BLaER1 treated with 17β-estradiol and CSF1 and Interleukin-3, amounts not matched to agents 10 nM and 100 nM (cell line): ENCODE measurements around the gene PLEK2.

ENCODE experiments used
- H3K27ac ChIP-seq, 11 experiments: shearing (Covaris generic); formaldehyde crosslinking; 2 replicates each; pipeline ENCODE4 v1.8.1; 2022
- H3K27me3 ChIP-seq, 11 experiments: shearing (Covaris generic); formaldehyde crosslinking; 2 replicates each; pipeline ENCODE4 v1.8.1; 2022
- H3K36me3 ChIP-seq, 11 experiments: shearing (Covaris generic); formaldehyde crosslinking; 2 replicates each; pipeline ENCODE4 v1.8.1; 2022
- H3K4me1 ChIP-seq, 10 experiments: shearing (Covaris generic); formaldehyde crosslinking; 2 replicates each; pipeline ENCODE4 v1.8.1; 2022
- H3K4me2 ChIP-seq, 11 experiments: shearing (Covaris generic); formaldehyde crosslinking; 2 replicates each; pipeline ENCODE4 v1.8.1; 2022
- H3K4me3 ChIP-seq, 10 experiments: shearing (Covaris generic); formaldehyde crosslinking; 2 replicates each; pipeline ENCODE4 v1.8.1; 2022
- H3K9ac ChIP-seq, 11 experiments: shearing (Covaris generic); formaldehyde crosslinking; 2 replicates each; pipeline ENCODE4 v1.8.1; 2022
- H3K9me3 ChIP-seq, 11 experiments: shearing (Covaris generic); formaldehyde crosslinking; replicated peaks in 1 of 11; 2 replicates each; pipeline ENCODE4 v1.8.1; 2022
- H4K20me1 ChIP-seq, 11 experiments: shearing (Covaris generic); formaldehyde crosslinking; 2 replicates each; pipeline ENCODE4 v1.8.1; 2022
- Cebpa-rat ChIP-seq, 11 experiments: shearing (Covaris generic); IDR thresholded peaks; 2 replicates each; pipeline ENCODE4 v1.8.1; 2022

The PLEK2 gene

GRCh38 chr14:67432050-67432564 is 20.1 kb upstream of the PLEK2 start:
- Histone ChIP-seq H3K4me1 (peaks cover 0 to 15% (median 10%) of the 10 kb centered on the region in 10 experiments; a peak in 15 of 20 replicates), H4K20me1 (no peaks in the 10 kb centered on the region), H3K27me3 (peaks cover 0 to 10% (median 0%) of the 10 kb centered on the region in 11 experiments; a peak in 2 of 22 replicates), H3K27ac (no peak overlapping the region), H3K36me3 (no peaks in the 10 kb centered on the region), H3K9ac (no peak overlapping the region), H3K9me3 (no peaks in the 10 kb centered on the region), H3K4me2 (no peak overlapping the region), H3K4me3 (no peak overlapping the region)
- no peak for TF ChIP-seq Cebpa-rat (IDR thresholded peaks at IDR 0.05)

GRCh38 chr14:67429510-67430205 is 17.7 kb upstream of the PLEK2 start:
- Histone ChIP-seq H3K9me3 (no peaks in the 10 kb centered on the region), H3K27ac (no peak overlapping the region), H3K4me3 (no peak overlapping the region), H3K4me2 (peak overlapping the region in 1 of 11 experiments; percentile 58; a peak in 1 of 22 replicates), H4K20me1 (no peaks in the 10 kb centered on the region), H3K27me3 (peaks cover 0 to 10% (median 0%) of the 10 kb centered on the region in 11 experiments; a peak in 2 of 22 replicates), H3K4me1 (peaks cover 5 to 18% (median 12%) of the 10 kb centered on the region in 10 experiments), H3K36me3 (no peaks in the 10 kb centered on the region), H3K9ac (no peak overlapping the region)
- no peak for TF ChIP-seq Cebpa-rat (IDR thresholded peaks at IDR 0.05)

GRCh38 chr14:67428501-67429031 is 16.6 kb upstream of the PLEK2 start:
- Histone ChIP-seq H3K27ac (no peak overlapping the region), H3K4me1 (peaks cover 12 to 29% (median 22%) of the 10 kb centered on the region in 10 experiments), H3K27me3 (peaks cover 0 to 10% (median 0%) of the 10 kb centered on the region in 11 experiments; a peak in 2 of 22 replicates), H3K36me3 (no peaks in the 10 kb centered on the region), H3K4me2 (no peak overlapping the region), H3K4me3 (no peak overlapping the region), H3K9ac (no peak overlapping the region), H4K20me1 (0 out of 22 replicates have a peak, but pooled peaks cover 0 to under 1% (median 0%) of the 10 kb centered on the region in 11 experiments), H3K9me3 (no peaks in the 10 kb centered on the region)
- no peak for TF ChIP-seq Cebpa-rat (IDR thresholded peaks at IDR 0.05)

- peak overlapping the region; percentile 23 to 70 (median 51); a peak in 19 of 22 replicates for H3K4me2 ChIP-seq
Measured at GRCh38 chr14:67426983-67427606, 15.1 kb upstream of the PLEK2 start.

DNA sequence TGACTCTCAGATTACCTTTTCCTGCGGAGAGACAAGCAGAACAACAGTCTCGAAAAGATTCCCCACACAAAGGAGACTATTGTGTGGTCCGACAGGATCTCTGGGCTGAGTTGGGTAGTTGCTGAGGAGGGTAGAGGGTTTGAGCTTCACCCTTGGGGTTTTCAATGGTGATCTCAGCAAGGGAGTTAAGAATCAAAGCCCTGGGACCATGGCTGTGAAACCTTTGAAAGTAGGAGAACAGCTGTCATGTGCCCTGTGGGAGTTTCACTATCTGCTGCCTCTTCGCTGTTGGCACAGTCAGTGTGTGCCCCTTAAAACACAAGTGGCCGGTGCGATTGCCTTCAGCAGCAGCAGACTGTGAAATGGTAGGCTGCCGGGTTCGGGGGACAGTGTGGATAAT is 14.2 kb upstream of the PLEK2 start:
- no peak overlapping the region for H3K27ac ChIP-seq
- peaks cover 12 to 36% (median 26%) of the 10 kb centered on the region in 10 experiments for H3K4me1 ChIP-seq
- no peak overlapping the region for H3K9ac ChIP-seq
- no peak overlapping the region for H3K4me3 ChIP-seq
- H3K27me3 ChIP-seq, result peaks cover 0 to 10% (median 0%) of the 10 kb centered on the region in 11 experiments; a peak in 2 of 22 replicates
- TF ChIP-seq Cebpa-rat (IDR thresholded peaks at IDR 0.05), result no peak
- no peak overlapping the region for H3K4me2 ChIP-seq
- no peaks in the 10 kb centered on the region for H3K36me3 ChIP-seq
- no peaks in the 10 kb centered on the region for H3K9me3 ChIP-seq
- H4K20me1 ChIP-seq, result peaks cover 0 to 5% (median 0%) of the 10 kb centered on the region in 11 experiments; a peak in 1 of 22 replicates

More at GRCh38 chr14:67426983-67427606, 15.1 kb upstream of the PLEK2 start:
- Histone ChIP-seq H3K9me3 (no peaks in the 10 kb centered on the region), H3K27ac (no peak overlapping the region), H3K4me3 (no peak overlapping the region), H3K36me3 (no peaks in the 10 kb centered on the region), H3K27me3 (peaks cover 0 to 10% (median 0%) of the 10 kb centered on the region in 11 experiments; a peak in 2 of 22 replicates), H3K4me1 (peaks cover 12 to 36% (median 26%) of the 10 kb centered on the region in 10 experiments), H4K20me1 (0 out of 22 replicates have a peak, but pooled peaks cover 0 to 5% (median 0%) of the 10 kb centered on the region in 11 experiments), H3K9ac (peak overlapping the region in 2 of 11 experiments; percentile 35 to 55; a peak in 2 of 22 replicates)
- no peak for TF ChIP-seq Cebpa-rat (IDR thresholded peaks at IDR 0.05)

DNA sequence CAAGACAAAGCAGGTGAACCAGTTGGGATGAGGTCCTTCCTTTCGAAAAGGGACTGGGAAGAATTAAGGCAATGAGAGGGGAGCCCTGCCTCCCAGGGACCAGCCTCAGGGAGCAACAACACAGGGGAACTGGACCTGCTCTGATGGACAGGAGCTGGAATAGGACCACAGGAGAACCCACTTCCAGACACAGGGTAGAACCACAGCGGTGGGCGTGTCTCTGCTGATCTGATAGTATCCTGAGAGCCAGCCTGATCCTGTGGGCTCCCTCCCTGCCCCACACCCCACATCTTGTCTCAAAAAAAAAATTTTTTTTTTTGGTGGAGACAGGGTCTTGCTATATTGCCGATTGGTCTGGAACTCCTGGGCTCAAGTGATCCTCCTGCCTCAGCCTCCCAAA is 13.6 kb upstream of the PLEK2 start:
- Histone ChIP-seq H3K27ac (no peak overlapping the region), H3K27me3 (peaks cover 0 to 10% (median 0%) of the 10 kb centered on the region in 11 experiments; a peak in 2 of 22 replicates), H3K4me1 (peaks cover 8 to 34% (median 24%) of the 10 kb centered on the region in 10 experiments), H4K20me1 (peaks cover 0 to 8% (median 0%) of the 10 kb centered on the region in 11 experiments; a peak in 1 of 22 replicates), H3K4me3 (no peak overlapping the region), H3K9me3 (no peaks in the 10 kb centered on the region), H3K9ac (no peak overlapping the region), H3K36me3 (no peaks in the 10 kb centered on the region), H3K4me2 (no peak overlapping the region)
- no peak for TF ChIP-seq Cebpa-rat (IDR thresholded peaks at IDR 0.05)

DNA sequence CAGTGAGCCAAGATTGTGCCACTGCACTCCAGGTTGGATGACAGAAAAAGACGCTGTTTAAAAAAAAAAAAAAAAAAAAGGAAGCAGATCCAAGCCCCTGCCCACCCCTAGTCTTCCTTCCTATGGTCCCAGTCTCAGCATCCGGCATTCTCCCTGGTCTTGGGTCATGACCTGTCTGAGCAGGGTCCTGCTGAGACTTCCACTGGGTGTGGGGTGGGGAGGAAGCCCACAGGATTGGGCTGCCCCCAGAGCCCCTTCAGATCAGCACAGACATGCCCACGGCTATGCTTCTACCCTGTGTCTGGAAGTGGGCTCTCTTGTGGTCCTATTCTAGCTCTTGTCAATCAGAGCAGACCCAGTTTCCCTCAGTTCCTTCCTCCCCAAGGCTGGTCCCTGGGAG is 12.6 kb upstream of the PLEK2 start:
- Histone ChIP-seq H3K4me2 (peak overlapping the region in 10 of 11 experiments; percentile 8 to 84 (median 59); a peak in 17 of 22 replicates), H3K9ac (no peak overlapping the region), H4K20me1 (peaks cover 0 to 8% (median 0%) of the 10 kb centered on the region in 11 experiments; a peak in 1 of 22 replicates), H3K9me3 (no peaks in the 10 kb centered on the region), H3K36me3 (no peaks in the 10 kb centered on the region), H3K27me3 (peaks cover 0 to 10% (median 0%) of the 10 kb centered on the region in 11 experiments; a peak in 2 of 22 replicates), H3K4me1 (peaks cover 0 to 26% (median 20%) of the 10 kb centered on the region in 10 experiments; a peak in 19 of 20 replicates), H3K4me3 (no peak overlapping the region), H3K27ac (no peak overlapping the region; a peak in 1 of 22 replicates)
- no peak for TF ChIP-seq Cebpa-rat (IDR thresholded peaks at IDR 0.05)

- peaks cover 0 to 10% (median 0%) of the 10 kb centered on the region in 11 experiments; a peak in 2 of 22 replicates for H3K27me3 ChIP-seq
- peak overlapping the region in 1 of 11 experiments; percentile 33; a peak in 1 of 22 replicates for H3K27ac ChIP-seq
- no peak for TF ChIP-seq Cebpa-rat (IDR thresholded peaks at IDR 0.05)
- peaks cover 0 to 8% (median 0%) of the 10 kb centered on the region in 11 experiments; a peak in 1 of 22 replicates for H4K20me1 ChIP-seq
- no peaks in the 10 kb centered on the region for H3K36me3 ChIP-seq
- H3K4me3 ChIP-seq, result no peak overlapping the region
- no peaks in the 10 kb centered on the region for H3K9me3 ChIP-seq
- peaks cover 0 to 35% (median 25%) of the 10 kb centered on the region in 10 experiments; a peak in 19 of 20 replicates for H3K4me1 ChIP-seq
- peak overlapping the region; percentile 9 to 84 (median 61); a peak in 19 of 22 replicates for H3K4me2 ChIP-seq
- no peak overlapping the region for H3K9ac ChIP-seq
Measured at GRCh38 chr14:67423424-67423823, 11.5 kb upstream of the PLEK2 start.
